Endothelial cell of umbilical vein (primary cell): ENCODE data around the gene UNC5C.

Source experiments
- EZH2 ChIP-seq: IDR thresholded peaks from 2 replicates; pipeline ENCODE4 v1.6.1; 2012; ENCODE audit warnings: borderline replicate concordance, low read depth, mild to moderate bottlenecking, moderate library complexity, low read length, inconsistent platforms; ENCODE audit not compliant: severe bottlenecking
- FOS ChIP-seq: IDR thresholded peaks from 2 replicates; pipeline ENCODE4 v1.6.1; 2011; ENCODE audit warnings: mild to moderate bottlenecking, low read length, moderate library complexity, borderline replicate concordance; ENCODE audit not compliant: insufficient read depth
- GATA2 ChIP-seq: IDR thresholded peaks from 2 replicates; pipeline ENCODE4 v1.7.0; 2011; ENCODE audit warnings: low read depth, mild to moderate bottlenecking, moderate library complexity, mixed read lengths, low read length; ENCODE audit not compliant: insufficient read length, insufficient read depth
- JUN ChIP-seq: IDR thresholded peaks from 2 replicates; pipeline ENCODE4 v1.6.1; 2011; ENCODE audit warnings: borderline replicate concordance, low read depth; ENCODE audit not compliant: insufficient read length, insufficient read depth
- MYC ChIP-seq: IDR thresholded peaks from one replicate; pipeline ENCODE4 v1.6.1; 2011; ENCODE audit warnings: mild to moderate bottlenecking, low read depth, low read length
- POLR2A ChIP-seq: IDR thresholded peaks from 2 replicates; pipeline ENCODE4 v1.6.1; 2012; ENCODE audit warnings: low read depth, mild to moderate bottlenecking, control low read depth, low read length
- POLR2AphosphoS5 ChIP-seq: IDR thresholded peaks from 2 replicates; pipeline ENCODE4 v1.6.1; 2012; ENCODE audit warnings: low read depth, mild to moderate bottlenecking, control low read depth, low read length, moderate library complexity; ENCODE audit not compliant: insufficient read depth
- TF ChIP-seq, protein P1 (sequence below), 2 donors: IDR thresholded peaks; 1 replicate in 1 of 2; 2 replicates in 1 of 2; pipeline ENCODE4 v1.5.1; 2011; ENCODE audit warnings: low read length in 2 of 2, mild to moderate bottlenecking in 2 of 2, moderate library complexity in 2 of 2, control low read depth in 1 of 2, inconsistent platforms in 1 of 2, low read depth in 1 of 2; ENCODE audit not compliant: insufficient read depth in 1 of 2; ENCODE audit errors: extremely low read depth in 1 of 2
- TF ChIP-seq, protein P2 (sequence below): IDR thresholded peaks from 2 replicates; pipeline ENCODE4 v1.6.1; 2011; ENCODE audit not compliant: insufficient read depth, insufficient read length

DNA sequence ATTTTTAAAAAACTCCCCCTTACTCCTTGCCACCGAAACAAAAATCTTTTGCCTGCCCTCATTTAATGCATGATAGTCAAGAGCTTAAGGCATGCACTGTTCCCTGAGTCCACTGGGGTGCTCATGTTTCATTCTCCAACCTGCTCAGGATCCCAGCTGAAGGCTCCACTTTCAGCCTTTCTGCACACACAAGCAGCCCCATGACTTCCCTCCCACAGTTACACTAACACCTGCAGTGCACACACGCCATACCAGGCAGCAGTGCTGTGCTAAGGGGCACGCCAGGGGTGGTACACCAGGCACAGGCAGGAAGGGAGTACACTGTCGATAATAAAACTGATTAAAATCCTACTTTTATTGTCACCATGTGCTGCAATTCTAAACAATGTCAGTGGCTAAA, 405.8 kb downstream of the UNC5C start:
- TF ChIP-seq, protein P1, sequence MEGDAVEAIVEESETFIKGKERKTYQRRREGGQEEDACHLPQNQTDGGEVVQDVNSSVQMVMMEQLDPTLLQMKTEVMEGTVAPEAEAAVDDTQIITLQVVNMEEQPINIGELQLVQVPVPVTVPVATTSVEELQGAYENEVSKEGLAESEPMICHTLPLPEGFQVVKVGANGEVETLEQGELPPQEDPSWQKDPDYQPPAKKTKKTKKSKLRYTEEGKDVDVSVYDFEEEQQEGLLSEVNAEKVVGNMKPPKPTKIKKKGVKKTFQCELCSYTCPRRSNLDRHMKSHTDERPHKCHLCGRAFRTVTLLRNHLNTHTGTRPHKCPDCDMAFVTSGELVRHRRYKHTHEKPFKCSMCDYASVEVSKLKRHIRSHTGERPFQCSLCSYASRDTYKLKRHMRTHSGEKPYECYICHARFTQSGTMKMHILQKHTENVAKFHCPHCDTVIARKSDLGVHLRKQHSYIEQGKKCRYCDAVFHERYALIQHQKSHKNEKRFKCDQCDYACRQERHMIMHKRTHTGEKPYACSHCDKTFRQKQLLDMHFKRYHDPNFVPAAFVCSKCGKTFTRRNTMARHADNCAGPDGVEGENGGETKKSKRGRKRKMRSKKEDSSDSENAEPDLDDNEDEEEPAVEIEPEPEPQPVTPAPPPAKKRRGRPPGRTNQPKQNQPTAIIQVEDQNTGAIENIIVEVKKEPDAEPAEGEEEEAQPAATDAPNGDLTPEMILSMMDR (IDR thresholded peaks at IDR 0.05; ENCODE audit: extremely low read depth in 1 of 2, insufficient read depth in 1 of 2, low read depth in 1 of 2, low read length in 2 of 2) = no peak
- TF ChIP-seq GATA2 = no peak
- TF ChIP-seq POLR2A = no peak
- TF ChIP-seq MYC = no peak
- no peak for TF ChIP-seq POLR2AphosphoS5
- TF ChIP-seq EZH2 = no peak
- no peak for TF ChIP-seq FOS
- TF ChIP-seq JUN = no peak
- TF ChIP-seq, protein P2, sequence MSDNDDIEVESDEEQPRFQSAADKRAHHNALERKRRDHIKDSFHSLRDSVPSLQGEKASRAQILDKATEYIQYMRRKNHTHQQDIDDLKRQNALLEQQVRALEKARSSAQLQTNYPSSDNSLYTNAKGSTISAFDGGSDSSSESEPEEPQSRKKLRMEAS = no peak
